HG03103 (cell line): ENCODE data around the gene ATG10.
"Not testable (repeated sequence)": the region's sequence is repeated elsewhere in the genome, so short reads cannot be mapped to it uniquely, and the experiment has no call there.

Experiments
- ATAC-seq: cut with Tn5 transposase; IDR thresholded peaks from one replicate; pipeline ENCODE4 v1.9.1; 2021; ENCODE audit warnings: low read depth; ENCODE audit not compliant: unreplicated experiment

ATG10 gene

DNA sequence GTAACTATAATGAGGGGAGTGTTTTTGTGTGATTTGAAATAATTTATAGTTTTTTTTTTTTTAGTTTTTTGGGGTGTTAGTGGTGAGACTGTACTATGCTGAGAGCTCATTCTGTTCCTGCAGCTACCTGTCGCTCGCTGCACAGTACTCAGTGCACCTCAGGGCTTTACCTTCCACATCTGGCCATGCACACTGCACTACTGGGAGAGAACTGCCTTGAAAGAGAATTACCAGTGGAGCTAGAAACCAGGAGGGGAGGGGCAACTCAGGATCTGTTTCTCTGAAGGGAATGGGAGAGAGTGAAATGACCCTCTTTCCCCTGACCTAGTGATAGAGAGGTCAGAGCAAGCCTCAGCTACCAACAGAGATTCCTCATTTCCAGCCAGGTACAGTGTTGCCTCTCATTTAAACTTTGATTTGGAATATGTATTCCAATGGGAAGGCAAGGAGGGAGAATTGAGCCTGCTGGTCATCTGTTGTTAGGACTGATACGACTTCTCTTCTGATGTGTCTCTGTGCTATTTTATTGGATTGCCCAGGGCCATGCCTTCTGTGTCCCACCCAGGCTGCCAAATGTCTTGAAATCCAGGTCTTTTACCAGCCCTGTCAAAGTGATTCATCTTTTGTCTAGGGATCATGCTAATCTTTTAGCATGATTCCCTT is 8.9 kb downstream of the ATG10 start:
- ATAC-seq: no peak

DNA sequence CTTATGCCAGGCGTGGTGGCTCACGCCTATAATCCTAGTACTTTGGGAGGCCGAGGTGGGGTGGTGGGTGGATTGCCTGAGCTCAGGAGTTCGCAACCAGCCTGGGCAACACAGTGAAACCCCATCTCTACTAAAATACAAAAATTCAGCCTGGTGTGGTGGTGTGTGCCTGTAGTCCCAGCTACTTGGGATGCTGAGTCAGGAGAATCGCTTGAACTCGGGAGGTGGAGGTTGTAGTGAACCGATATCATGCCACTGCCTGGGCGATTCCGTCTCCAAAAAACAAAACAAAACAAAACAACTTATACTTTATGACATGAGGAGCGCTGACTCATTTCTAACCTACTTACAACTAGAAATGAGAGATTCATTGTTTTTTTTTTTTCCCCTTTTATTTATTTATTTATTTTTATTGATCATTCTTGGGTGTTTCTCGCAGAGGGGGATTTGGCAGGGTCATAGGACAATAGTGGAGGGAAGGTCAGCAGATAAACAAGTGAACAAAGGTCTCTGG is 10.4 kb downstream of the ATG10 start:
- not testable (repeated sequence) for ATAC-seq

DNA sequence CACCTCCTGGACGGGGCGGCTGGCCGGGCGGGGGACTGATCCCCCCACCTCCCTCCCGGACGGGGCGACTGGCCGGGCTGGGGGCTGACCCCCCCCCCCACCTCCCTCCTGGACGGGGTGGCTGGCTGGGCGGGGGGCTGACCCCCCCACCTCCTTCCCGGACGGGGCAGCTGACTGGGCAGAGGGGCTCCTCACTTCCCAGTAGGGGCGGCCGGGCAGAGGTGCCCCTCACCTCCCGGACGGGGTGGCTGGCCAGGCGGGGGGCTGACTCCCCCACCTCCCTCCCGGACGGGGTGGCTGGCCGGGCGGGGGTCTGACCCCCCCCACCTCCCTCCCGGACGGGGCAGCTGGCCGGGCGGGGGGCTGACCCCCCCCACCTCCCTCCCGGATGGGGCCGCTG is 11.3 kb downstream of the ATG10 start:
- ATAC-seq: not testable (repeated sequence)

DNA sequence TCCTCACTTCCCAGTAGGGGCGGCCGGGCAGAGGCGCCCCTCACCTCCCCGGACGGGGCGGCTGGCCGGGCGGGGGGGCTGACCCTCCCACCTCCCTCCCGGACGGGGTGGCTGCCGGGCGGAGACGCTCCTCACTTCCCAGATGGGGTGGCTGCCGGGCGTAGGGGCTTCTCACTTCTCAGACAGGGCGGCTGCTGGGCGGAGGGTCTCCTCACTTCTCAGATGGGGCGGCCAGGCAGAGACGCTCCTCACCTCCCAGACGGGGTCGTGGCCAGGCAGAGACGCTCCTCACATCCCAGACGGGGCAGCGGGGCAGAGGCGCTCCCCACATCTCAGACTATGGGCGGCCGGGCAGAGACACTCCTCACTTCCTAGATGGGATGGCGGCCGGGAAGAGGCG is 11.7 kb downstream of the ATG10 start:
- not testable (repeated sequence) for ATAC-seq

- ATAC-seq: no peak
Measured at GRCh38 chr5:81986126-81986525, 14.3 kb downstream of the ATG10 start.

DNA sequence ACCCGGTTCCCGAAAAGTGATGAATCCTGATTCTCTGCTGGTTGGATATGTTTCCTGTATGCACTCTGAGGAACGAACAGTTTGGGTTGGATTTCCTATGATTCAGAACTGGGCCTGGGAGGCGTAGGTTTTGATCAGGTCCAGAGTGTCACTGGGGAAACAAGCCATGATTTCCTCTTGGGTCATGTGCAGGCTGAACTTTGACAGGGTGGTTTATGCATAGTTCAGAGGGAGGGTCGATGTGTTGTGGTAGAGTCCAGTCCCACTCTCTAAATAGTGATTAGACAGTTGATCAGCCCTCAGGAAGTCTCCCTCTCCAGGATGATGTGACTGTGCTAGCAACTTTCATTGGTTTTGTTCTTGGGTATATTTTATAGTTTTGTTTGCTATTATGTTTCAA is 17.4 kb downstream of the ATG10 start:
- no peak for ATAC-seq

- ATAC-seq: no peak
Measured at GRCh38 chr5:81994679-81995078, 22.9 kb downstream of the ATG10 start.

DNA sequence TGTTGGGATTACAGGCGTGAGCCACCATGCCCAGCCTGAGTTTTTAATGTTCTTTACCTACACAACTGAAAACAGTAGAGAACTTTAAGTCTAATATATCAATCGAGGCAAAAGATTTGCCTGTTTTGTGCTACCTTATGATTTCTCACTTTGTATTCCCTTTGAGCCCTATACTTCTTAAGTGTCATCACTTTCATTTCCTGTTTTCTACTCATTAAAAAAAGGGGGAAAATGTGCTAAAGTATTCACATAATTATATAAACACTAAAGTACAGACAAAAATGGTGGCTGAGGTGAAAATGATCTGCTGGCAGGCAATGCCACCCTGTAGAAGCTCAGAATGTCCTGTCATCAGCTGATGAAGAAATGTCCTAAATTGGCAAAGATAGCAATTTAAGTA is 23.6 kb downstream of the ATG10 start:
- ATAC-seq: no peak

GRCh38 chr5:82004511-82004910 is 32.7 kb downstream of the ATG10 start:
- ATAC-seq: no peak

DNA sequence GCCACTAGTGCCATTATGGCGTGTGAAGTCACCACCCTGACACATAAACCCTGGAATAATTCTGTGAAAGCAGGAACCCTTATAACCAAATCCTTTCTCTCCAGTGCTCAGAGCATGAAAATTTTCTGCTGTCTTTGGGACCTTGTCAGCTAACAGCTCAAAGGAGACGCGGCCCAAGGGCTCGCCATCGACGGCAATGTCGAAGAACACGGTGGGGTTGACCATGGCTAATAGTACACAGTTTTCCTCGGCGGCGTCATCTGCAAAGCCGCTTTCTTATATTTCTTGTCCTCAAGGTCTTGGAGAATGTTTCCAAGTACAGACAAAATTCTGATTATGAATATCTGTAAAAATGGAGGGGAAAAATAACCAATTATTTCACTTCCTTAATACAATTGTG is 38.0 kb downstream of the ATG10 start:
- ATAC-seq: not testable (repeated sequence)

DNA sequence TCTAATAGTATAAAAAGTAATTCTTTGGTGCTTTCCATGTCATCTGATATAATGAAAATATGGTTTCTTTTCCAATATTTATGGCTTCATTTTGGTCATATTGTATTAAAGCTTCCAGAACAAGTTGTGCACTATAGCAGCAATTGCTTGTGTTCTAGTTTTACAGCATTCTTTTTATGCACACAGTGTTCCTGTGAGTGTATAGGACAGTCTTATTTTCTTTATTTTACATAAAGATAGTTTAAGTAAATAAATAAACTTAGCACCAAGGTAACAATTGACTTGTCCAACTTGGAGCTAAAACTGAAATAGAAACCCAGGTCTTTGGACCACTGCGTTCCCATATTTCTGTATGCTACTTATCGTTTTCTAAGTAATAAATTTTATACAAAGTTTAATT is 38.9 kb downstream of the ATG10 start:
- ATAC-seq: no peak

- ATAC-seq: no peak
Measured at GRCh38 chr5:82011761-82012160, 39.9 kb downstream of the ATG10 start.

DNA sequence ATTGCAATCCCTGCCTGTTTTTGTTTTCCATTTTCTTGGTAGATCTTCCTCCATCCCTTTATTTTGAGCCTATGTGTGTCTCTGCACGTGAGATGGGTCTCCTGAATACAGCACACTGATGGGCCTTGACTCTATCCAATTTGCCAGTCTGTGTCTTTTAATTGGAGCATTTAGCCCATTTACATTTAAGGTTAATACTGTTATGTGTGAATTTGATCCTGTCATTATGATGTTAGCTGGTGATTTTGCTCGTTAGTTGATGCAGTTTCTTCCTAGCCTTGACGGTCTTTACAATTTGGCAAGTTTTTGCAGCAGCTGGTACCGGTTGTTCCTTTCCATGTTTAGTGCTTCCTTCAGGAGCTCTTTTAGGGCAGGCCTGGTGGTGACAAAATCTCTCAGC is 42.8 kb downstream of the ATG10 start:
- not testable (repeated sequence) for ATAC-seq

- no peak for ATAC-seq
Measured at GRCh38 chr5:82018462-82018861, 46.6 kb downstream of the ATG10 start.

DNA sequence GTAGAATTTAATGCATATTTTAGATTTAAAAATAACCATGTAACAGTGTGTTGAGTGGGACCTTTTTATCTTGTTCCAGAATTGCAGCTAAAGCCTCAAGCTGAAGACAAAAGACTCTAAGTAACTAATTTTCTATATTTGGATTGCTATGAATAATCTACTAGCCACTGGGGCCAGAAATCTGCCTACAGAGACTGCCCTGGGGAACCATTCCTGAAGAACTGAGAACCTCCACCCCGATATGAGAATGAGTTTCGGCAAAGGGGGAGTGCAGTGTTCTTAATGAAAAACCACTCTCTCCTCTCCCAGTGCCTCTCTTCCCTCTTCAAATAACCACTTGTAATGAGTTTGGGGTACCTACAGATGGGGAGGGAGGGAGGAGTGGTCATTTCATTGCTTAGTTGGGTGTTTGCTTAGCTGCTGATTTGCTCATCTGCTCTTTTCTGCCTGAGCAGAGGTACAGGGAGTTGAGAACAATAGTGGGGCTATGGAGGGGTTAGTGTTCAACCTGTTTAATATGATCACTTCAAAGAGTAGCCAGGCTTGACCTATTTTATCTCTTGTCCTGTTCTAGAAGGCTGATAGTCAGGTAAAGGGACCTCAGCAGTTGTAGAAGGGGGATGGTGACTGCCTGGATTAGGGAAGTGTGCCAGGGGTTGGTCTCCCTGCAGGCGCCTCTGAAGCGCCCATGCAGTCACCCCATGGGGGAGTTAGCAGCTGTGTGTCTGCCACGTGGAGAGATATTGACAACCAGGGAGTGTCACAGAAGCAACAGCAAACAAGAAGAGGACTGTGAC is 47.7 kb downstream of the ATG10 start:
- ATAC-seq: no peak

GRCh38 chr5:82022499-82022898 is 50.7 kb downstream of the ATG10 start:
- ATAC-seq: no peak

GRCh38 chr5:82023644-82024043 is 51.8 kb downstream of the ATG10 start:
- no peak for ATAC-seq

DNA sequence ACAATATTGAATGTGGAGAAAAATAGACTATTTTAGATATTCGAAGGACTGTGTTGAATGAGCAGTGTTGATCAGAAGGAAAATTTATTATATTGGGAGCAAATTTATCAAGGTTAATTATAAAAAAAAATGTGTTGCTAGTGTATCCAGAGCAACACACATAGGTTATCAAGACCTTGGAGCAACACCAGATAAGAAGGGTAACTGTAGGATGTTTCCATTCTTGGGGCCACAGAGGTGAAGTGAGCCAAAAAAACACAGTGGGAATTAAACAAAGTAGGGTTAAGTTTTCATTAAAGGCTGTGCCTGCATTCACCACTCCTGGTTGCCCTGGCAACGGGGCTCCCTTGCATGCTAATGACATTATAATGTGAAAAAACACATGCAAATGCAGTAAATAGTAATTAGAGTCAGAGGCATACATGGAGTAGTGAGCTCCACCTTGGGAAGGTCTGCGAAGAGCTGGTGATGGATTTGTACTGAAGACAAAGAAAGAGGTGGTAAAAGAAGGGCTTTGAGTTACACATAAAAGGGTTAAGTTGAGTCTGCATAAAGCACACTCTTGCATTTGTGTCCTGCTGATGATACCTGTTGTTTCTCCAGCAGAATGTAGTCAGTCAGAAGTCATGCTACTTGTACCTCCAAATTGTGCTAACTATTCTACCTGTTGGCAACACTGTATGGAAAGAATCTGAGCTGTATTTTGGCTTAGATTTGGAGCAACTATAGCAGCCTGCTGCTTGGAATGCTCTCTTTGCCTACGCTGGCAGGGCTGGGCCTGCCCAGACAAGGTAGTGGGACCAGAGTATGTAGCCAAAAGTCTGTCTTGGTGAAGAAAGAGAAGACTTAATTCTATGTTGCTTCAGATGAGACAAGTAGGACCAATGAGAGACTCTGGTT is 59.6 kb downstream of the ATG10 start:
- no peak for ATAC-seq

DNA sequence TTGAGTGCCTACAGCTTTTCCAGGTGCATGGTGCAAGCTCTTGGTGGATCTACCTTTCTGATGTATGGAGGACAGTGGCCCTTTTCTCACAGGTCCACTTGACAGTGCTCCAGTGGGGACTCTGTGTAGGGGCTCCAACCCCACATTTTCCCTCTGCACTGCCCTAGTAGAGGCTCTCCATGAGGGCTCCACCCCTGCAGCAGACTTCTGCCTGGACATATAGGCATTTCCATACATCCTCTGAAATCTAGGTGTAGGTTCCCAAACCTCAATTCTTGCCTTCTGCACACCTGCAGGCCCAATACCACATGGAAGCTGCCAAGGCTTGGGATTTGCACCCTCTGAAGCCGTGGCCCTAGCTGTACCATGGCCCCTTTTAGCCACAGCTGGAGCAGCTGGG is 71.1 kb downstream of the ATG10 start:
- ATAC-seq: not testable (repeated sequence)

DNA sequence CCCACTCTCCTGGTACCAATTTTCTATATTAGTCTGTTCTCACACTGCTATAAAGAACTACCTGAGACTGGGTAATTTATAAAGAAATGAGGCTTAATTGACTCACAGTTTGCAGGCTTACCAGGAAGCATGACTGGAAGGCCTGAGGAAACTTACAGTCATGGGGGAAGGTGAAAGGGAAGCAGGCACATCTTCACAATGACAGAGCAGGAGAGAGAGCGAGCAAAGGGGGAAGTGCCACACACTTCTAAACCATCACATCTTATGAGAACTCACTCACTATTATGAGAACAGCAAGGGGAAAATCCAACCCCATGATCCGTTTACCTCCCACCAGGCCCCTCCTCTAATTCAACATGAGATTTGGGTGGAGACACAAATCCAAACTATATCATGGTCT is 72.2 kb downstream of the ATG10 start:
- no peak for ATAC-seq
